ENCODE data around the gene FMO2.

DNA sequence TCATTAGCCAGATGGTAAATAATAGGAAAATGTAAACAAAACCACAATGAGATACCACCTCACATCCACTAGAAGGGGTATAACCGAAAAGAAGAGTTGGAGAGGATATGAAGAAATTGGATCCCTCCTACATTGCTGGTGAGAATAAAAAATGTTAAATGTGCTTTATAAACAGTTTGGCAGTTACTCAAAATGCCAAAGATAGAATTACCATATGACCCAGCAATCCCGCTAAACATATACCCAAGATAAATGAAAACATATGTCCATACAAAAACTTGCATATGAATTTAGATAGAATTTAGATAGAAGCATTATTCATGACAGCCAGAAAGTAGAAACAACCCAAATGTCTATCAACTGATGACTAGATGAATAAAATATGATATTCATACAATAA, 4.4 kb upstream of the FMO2 start:
- no peak for TF ChIP-seq CTCF (IDR thresholded peaks at IDR 0.05 in 4 of 5, conservative IDR thresholded peaks at IDR 0.05 in 1 of 5)
- TF ChIP-seq POLR2A (IDR thresholded peaks at IDR 0.05) = no peak

Data from gastrocnemius medialis (tissue), 4 donors.